HG02610 (cell line): ENCODE measurements around the gene EPB41L2.

Source experiments
- ATAC-seq: cut with Tn5 transposase; IDR thresholded peaks from one replicate; pipeline ENCODE4 v1.9.1; 2021; ENCODE audit warnings: mild to moderate bottlenecking, moderate library complexity; ENCODE audit not compliant: unreplicated experiment

Gene EPB41L2

DNA sequence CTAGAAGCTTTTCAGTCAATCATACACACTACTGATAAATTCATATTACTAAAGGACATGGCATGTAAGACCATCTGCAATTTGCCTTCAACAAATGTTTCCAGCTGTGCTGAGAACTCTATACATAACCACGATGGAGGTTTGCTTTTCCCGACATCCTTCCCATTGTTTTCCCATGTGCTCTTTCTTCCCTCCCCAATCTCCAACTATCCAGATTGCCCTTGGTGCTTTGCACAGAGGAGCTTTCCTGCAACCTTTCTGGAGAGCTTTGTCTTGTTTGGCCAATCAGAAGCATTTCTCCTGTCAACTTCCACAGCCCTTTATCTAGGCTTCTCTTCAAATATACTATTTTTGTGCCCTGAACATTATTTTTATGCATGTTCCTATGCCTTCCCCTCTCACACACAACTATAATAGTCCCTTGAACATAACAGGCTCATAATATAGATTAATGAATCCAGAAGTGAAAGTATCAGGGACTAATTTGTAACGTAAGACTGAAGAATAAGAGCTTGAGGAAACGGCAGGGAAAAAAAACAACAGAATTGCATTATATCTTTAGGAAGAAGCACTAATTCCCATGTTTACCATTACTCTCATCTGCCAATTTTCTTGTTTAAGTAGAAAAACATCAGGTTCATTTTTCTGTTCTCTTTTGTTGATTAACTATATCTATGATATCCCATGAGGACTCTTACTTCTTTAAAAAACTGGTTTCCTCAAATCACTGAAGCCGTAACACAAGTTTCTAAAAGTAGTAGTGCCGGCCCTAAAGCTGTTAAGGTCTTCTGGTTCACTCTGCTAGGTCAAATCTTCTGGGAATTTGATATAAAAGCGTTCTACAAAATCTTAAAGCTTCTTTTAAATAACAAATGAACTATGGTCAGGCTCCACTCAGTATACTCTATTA, 215.8 kb downstream of the EPB41L2 start:
- no peak for ATAC-seq

DNA sequence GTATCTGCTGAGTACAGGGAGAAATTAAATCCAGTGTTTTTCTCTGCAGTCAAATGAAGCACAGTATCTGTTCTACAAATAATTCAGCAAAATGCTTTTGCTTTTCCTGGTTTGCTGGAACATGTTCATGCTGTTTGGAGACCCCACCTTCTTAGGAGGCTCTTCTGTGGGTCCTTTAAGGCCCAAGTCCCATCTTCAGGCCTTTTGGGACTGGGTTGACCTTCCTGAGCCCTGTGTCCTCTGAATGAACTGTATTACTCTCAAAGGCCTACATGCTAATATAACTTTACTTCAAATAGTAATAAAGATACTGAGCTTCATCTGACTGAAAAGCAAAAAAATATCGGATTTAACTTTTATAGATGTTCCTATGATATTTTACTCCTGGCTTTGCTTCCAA, 216.5 kb downstream of the EPB41L2 start:
- ATAC-seq: no peak

DNA sequence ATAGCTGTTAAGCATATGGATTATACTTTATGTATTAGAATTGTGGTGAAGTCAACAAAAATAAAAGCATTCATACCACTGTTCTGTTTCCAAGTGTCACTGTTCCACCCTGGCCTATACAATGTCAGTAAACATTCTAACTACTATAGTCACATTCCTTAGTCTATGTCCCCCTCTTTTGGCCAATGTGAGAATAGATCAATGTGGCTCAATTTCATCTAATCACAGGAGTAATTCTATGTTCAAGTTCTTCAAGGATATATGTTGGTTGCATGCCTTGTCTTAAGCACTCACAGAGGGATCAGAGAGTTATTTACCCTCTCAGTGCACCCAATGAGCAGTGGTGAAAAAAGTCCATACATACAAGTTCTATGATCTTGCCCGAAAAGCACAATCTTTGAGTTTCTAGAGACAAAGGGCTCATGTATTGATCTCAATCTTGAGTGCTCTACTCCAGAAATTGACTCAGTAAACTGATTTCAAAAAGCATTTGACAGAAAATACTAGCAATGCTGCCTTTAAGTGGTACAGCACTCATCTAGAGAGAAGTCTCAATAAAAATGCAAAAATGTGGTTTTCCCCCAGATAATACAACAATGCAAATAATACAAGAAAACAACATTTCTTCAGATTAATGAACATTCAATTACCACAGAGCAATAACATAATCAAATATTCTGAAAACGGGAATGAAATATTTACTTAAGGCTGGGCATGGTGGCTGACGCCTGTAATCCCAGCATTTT, 219.3 kb downstream of the EPB41L2 start:
- peak; percentile 65 for ATAC-seq

DNA sequence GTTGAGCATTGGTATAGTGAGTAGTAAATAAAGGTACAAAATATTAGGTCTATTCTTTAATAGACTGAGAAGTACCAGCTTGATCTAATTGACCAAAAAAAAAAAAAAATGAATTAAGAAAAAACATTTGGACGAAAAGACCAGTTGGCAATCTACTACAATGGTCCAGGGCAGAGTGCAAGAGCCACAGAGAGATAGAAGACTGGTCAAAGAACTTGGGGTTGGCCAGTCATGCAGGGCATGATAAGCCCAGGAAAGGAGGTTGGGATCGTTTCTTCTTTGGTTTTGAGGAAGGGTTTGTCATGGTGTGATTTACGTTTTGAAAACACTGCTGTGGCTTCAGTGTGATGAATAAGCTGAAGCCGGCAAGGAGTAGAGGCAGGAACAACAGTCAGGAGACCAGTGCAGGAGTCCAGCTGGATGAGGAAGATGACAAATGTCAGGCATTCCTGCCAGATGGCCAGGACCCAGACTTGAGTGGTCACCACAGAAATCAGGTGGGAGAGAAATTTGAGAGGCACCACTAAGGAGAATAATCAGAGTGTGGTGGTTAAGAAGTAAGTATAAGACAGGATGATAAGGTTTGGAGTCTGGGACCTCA, 221.8 kb downstream of the EPB41L2 start:
- ATAC-seq: no peak

DNA sequence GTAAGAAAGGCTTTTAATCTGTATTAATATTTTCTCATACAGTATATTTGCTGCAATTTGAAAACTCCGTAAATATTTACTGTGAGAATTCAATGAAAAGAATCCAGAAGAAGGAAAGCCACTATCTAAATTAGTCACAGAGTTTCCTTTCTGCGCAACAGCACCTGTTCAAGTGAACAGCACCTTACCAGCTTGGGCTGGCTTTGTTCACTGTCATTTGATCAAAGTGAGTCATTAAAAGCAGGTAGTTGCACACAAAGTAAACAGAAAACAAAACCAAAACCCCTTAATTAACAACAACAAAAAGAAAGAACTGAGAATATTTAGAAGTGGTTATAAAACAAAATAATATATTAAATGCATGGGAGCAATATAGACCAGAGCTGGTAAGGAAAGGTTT, 223.0 kb downstream of the EPB41L2 start:
- no peak for ATAC-seq

- no peak for ATAC-seq
Observed at GRCh38 chr6:130839379-130839778, 223.7 kb downstream of the EPB41L2 start.

DNA sequence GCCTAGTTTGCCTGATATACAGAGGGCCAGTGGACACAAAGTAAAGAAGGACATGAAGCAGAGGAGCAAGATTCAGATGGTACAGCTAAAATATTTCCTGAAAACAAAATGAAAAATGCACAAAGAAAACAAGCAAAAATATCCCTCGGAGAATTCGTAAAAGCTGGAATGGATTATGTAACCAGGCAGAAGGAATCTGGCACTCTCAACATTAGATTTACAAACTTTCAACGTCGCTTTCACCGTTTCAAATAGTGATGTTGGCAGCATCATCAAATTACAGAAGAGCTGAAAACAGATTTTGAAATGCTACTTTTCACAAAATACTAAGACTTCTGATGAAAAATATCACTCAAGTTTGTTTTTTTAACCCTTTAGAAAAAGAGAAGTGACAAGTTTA, 224.1 kb downstream of the EPB41L2 start:
- ATAC-seq: no peak

DNA sequence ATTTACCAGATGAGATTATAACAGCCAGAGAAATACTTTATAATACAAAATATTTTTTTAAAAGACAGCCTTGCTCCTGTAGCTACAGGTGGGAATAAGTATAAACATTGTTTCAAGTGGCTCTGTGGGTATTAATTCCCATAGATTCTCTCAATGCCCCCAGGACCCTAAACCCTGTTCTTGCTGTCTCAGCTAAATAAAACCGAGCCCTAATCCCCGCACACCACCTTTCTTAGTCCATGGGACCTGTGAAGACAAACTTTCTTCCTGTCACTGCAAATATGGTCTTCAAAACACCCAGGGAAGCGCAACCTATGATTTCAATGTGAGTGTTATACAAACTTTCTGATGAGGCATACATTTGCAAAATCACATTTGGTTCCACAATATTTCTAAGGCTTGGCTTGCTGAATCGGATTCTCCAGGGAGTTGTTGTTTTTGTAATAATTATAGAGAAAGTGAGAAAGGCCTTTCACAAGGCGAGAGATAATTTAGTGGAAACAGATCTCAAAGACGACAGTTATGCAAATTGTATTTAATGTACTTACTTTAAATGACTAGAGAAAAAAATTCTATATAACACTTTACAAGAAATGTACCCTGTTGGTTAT, 224.7 kb downstream of the EPB41L2 start:
- ATAC-seq: no peak

DNA sequence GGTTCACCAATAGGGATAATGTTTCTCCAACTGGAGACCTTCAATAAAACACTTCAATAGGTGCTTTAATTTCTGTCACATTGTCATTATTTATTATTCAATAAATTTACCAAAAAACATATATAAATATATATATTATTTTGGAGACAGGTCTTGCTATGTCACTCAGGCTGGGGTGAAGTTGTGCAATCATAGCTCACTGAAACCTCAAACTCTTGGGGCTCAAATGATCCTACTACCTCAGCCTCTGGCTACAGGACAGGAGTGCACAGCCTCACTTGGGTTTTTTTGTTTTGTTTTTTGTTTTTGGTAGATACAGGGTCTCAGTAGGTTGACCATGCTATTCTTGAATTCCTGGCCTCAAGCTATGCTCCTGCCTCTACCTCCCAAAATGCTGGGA, 226.0 kb downstream of the EPB41L2 start:
- no peak for ATAC-seq

- no peak for ATAC-seq
Observed at GRCh38 chr6:130836055-130836640, 226.9 kb downstream of the EPB41L2 start.

DNA sequence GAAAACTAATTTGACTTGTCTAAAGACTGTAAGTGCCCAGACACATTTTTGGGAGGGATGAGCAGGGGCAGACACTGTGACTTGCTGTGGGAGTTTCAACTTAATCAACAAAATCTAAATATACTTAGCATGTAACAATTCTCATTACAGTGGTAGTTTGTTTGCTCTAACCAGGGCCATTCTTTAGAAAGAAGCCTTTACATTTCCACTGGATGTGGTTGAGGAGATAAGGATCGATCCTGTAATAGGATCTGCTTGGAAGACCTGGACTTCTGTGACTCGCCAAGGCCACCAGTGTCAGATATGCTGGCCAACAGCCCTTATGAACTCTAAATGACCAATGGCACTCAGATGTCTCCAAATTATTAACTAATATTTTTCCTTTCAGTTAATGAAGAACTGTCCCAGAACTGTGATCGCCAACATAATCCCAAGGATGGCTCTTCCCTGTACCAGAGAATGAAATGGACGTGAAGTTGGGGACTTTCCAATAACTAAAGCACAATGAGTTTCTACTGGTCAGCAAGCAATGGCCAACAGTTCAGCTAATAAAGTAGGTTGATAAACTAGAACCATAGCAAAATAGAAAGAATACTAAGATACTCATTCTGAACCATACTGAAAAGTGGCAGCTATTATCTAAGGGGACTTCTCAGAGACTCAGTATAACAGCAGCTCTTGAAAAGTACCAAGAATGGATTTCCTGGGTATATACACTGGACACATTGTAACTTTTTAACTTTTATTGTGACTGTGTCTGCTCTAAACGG, 228.4 kb downstream of the EPB41L2 start:
- ATAC-seq: no peak

DNA sequence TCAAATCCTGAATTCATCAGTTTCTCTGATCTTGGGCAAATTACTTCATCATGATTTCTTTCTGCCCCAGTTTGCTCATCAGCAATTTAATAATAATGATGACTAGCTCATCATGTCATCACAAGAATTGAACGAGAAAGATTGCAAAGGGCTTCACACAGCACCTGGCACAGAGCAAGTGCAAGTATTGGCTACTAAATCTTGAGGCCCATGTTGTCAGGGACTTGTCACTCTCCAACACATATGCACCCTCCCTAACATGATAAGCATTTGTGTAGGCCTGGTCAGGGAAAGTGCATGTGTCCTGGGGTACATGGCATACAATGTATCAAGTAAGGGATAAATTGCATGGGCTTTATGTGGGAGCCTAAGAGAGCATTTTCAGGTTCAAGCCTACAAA, 229.5 kb downstream of the EPB41L2 start:
- ATAC-seq: no peak

DNA sequence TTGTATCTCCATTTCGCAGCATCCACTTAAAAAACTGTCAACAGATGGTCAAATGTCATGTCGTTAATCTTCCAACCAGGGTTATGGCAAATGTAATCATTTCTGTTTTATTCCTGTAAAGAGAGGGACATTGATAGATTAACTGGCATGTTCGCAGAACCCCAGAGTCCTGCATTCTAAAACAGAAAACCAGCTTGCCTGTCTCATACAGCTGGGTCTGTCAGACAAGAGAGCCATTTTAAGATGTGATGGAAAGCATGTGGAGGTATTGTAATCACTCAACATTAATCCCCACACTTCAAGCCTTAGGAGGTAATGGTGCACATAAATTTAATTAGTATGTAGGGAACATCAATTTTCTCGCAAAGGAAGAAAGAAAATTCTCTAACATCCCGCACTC, 231.4 kb downstream of the EPB41L2 start:
- no peak for ATAC-seq

DNA sequence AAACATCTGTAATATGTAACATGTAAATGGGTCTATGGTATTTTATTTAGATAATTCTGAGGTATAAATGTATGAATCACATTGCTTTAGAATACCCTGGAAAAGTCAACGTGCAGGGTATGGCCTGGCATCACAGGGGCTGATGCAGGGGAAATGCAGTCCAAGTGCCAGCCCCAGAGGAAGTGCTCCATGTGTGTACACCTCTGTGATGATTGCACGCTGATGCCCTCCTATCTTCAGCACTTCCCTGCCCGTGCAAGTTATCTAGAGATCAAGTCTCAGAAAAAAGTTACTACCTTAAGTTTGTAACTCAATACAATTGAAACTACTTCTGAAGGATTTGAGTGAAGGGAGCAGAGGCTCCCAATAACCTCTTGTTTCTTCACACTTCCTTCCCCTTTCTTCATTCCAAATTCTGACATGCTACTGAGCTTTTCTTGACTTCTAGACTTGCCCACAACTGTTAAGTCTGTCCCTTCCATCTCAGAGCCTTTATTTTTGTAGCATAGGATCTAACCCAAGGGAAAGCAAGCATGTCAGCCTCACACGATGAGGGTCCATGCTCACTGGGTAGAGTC, 233.6 kb downstream of the EPB41L2 start:
- ATAC-seq: no peak

GRCh38 chr6:130827247-130828149, 235.5 kb downstream of the EPB41L2 start, which contains the start of gene SMLR1:
Gene SMLR1 (plus strand): TSS chr6:130827406. CDS start chr6:130827414, 8 bp downstream.
- ATAC-seq: no peak

DNA sequence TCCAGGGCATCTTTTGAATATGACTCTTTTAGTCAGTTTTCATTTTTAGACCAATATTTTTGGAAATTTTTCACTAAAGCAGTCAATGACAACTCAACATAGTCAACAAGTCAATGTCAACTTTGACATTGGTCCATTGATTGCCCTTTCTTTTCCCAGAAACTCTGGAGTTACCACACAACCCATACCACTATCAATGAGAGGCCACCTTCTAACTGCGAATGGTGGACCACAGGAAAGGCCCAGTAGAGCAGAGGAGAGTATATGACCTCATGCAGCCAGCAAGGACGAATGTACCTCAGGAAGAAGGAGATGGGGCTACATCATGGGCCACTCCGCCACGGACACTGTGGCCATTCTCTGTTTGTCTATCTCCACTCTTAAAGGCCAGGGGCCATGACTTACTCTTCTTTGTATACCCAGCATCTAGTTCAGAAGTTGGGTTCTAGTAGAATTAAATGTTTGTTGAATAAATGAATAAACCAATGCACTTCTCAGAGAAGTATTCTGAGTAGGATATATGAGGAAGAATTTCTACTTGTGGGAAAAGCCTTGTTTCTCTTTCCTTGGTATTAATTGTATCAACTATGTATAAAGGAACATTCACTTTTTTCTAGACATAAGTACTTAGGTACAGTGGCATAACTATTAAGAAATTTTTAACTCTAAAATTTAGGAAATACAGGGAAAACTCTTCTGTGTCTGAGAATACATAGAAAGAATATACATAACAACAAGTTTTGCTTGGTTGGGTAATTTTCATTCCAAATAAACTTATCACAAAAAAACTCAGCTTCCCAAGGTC, 236.4 kb downstream of the EPB41L2 start:
- no peak for ATAC-seq

GRCh38 chr6:130825772-130826441, 237.1 kb downstream of the EPB41L2 start:
- no peak for ATAC-seq
